Prostate gland (tissue), 2 donors: ENCODE measurements around the gene CCDC157.

Experiments used
- CTCF ChIP-seq, 4 experiments: fragments of 200-600 bp in 2 of 4; fragments of 450-650 bp in 2 of 4; sonication (generic) in 2 of 4; IDR thresholded peaks; 1 replicate in 3 of 4; 2 replicates in 1 of 4; pipeline ENCODE4 v1.5.1; 2016 to 2019; ENCODE audit warnings: antibody characterized with exemption in 4 of 4, mild to moderate bottlenecking in 2 of 4, moderate library complexity in 2 of 4
- POLR2AphosphoS5 ChIP-seq: sonication (generic); formaldehyde crosslinking; IDR thresholded peaks from one replicate; pipeline ENCODE4 v1.6.1; 2017; ENCODE audit warnings: antibody characterized with exemption

GRCh38 chr22:30328466-30329049, 28.2 kb upstream of the CCDC157 start:
- no peak for TF ChIP-seq POLR2AphosphoS5
- no peak for TF ChIP-seq CTCF (IDR thresholded peaks at IDR 0.05)
